Nucleus accumbens (tissue), 56 donors: ENCODE measurements around the gene ANO1.

ENCODE experiments used
- DNase-seq, 56 donors: peaks; one replicate each; lab custom pipeline; 2025; lab: John Stamatoyannopoulos, UW

Gene ANO1

GRCh38 chr11:70092959-70093715 is 15.0 kb downstream of the ANO1 start:
- no peak for DNase-seq

DNA sequence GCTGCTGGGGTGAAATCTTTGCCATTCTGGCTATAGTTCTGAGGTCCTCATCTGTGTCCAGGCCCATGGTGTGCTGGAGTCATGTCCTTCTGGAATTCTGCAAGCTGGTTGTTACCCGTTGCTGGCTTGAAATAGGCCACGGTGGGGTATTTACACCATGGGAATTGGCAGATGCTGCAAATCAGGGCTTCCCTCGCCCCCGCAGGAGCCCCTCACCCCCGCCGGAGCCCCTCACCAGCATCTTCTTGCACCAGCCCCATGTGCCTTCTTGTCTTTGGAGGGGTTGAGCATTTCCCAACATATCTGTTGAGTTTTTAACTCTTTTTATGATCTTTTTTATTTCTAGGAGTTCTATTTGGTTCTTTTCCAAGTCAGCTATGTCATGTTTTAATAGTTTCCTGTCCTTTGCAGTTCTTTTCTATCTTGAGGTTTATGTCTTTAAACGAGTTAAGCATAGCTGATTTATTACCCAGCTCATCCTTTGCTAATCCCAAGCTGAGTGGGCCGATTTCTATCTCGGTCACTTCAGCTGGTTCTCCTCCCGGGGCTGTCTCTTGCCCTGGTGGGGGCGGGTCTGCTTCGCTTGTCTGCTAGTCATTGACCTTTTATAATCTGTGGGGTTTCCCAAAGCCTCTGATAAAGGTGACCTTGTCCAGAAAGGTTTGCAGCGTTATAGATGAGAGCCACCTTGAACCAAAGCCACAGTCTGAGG is 17.6 kb downstream of the ANO1 start:
- DNase-seq: no peak

- no peak for DNase-seq
These were observed 19.9 kb downstream of the ANO1 start for GRCh38 chr11:70097783-70098563.

- no peak for DNase-seq
These were observed 20.8 kb downstream of the ANO1 start for GRCh38 chr11:70098936-70099335.

DNA sequence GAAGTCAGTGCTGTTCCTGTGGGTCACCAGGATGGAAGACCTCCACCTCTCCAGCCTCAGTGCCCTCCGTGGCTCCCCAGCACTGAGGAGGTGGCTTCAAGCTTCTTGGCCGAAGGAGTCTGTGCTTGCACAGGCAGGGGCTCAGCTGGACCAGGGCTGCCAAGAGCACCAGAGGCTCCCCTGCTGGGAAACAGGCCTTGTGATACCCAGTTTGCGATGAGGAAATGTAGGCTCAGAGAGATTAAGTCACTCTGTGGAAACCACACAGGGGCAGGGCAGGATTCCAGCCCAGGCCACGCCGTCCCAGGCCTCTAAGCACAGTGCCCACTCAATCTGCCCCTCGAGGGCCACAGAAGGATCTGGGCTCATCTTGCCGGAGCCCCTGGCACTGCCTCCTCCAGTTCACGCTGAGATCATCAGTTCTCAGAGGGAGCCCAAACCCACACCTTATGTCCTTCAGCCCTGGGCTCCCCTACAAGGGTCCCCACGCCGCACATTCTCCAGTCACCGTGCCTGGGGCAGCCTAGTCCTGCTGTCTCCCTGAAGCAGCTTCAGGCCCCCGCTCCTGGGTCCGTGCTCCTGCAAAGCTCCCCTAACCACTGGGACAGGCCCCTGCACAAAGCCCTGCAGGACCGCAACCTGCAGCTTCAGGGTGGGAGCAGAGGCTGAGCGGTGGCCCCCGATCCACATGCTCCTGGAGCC is 21.6 kb downstream of the ANO1 start:
- DNase-seq: no peak

- DNase-seq: no peak
These were observed 22.1 kb downstream of the ANO1 start for GRCh38 chr11:70100280-70100603.

DNA sequence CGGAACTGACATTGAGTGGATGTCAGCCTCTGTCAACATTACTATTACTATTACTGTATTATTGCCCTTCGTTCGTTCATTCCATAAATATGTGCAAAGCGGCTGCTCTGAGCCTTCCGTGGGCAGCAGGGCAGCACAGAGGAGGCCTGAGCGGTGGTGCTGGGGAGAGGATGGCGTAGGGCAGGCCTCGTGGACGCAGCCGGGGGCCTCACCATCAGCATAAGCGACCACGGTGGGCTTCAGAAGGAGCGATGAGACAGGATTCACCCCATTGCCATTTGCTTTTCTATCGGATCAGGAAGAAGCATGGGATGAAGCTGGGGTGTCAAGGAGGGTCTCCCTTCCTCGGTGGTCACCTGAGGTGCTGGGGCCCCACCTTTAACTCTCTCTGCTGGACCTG is 22.7 kb downstream of the ANO1 start:
- DNase-seq: no peak

- no peak for DNase-seq
These were observed 25.3 kb downstream of the ANO1 start for GRCh38 chr11:70103256-70103975.

DNA sequence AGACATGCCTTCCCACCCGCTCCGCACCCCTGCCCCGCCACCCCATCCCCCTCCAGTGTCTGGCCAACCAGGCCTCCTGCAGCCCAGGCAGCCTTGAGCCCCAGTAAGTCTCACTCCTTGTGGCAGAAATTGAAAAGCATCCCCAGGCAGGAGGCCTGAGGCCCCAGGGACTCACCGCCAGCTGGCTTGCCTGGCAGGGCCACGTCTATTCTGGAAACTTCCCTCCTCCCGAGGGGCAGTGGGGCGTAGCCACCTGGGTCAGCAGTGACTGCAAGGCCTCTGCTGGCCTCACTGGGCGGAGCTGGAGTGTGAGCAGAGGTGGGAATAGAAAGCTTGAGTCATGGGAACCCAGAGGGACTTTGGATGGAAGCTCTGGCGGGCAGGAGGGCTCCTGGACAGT is 26.3 kb downstream of the ANO1 start:
- DNase-seq: no peak

GRCh38 chr11:70104961-70105360 is 26.8 kb downstream of the ANO1 start:
- DNase-seq: no peak

- DNase-seq: no peak
These were observed 27.2 kb downstream of the ANO1 start for GRCh38 chr11:70105369-70105754.

- DNase-seq: no peak
These were observed 27.8 kb downstream of the ANO1 start for GRCh38 chr11:70105755-70106571.

DNA sequence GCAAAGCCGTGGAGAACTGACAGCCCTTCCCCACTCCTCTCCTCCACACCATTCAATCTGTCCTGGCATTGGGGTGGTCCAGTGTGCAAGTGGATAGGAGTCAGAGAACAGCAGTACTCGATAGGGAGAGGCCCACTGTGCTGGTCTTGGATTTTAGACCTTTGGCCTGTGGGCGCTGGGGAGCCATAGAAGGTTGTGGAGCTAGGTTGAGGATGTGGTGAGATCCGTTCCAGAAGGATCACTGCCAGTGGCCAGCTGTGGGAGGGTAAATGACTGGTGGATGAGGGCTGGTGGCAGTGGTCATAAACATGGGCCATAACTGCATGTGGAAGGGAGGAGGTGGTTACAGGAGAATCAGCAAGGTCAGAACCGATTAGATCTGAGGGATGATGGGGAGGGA is 28.6 kb downstream of the ANO1 start:
- no peak for DNase-seq

GRCh38 chr11:70107191-70107590 is 29.1 kb downstream of the ANO1 start:
- DNase-seq: no peak

DNA sequence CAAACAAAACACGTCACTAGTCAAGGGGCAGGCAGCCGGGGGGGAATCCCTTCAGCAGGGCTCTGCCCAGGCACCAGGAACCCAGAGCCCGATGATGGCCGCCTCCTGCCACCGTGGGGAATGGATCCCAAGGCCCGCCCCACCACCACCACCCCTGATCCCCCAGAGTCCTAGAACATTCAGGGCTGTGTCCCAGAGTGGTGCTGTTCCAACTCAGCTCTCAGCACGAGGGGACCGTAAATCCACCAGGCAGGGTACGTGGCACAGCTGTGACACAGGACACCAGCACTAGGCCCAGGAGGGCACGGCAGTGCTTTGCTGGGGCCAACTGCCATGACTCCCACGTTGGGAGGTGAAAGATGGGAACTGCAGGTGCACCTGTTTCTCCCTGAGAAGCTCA is 29.6 kb downstream of the ANO1 start:
- no peak for DNase-seq

DNA sequence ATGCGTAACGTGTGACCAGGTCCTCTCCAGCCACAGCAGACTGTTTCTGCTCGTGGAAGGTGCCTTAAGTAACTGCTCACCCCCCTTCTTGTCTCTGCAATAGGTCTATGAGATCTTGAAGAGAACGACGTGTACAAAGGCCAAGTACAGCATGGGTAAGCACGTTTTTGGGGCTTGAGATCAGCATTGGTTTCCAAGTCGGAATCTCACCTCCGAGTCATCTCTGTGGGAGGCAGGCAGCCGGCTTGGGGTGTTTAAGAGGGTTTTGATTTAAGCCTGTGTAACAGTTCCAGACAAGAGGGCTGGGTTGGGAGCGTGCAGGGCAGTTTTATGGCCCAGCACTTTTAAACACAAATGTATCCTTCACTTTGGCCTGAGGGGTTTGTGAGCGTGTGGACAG is 30.1 kb downstream of the ANO1 start:
- DNase-seq: no peak

DNA sequence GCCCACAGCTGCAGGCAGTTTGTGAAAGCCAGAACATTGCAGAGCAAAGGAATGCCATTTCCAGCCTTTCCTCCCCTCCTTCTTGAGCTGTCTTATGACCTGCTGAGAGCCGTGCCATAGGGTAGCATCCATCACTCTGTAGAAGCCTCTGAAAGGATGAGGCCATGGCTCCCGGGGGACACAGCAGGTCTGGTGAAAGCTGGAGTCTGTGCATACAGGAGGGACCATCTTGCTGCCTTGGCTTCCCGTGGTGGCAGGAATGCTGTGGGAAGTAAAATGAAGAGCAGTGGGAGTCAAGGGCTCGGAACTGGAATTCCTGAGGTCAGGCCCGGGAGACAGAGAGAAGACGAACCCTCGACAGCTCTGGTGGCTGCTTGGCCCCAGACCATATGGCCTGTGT is 30.9 kb downstream of the ANO1 start:
- no peak for DNase-seq

GRCh38 chr11:70109903-70110302 is 31.8 kb downstream of the ANO1 start:
- DNase-seq: no peak

- no peak for DNase-seq
These were observed 32.5 kb downstream of the ANO1 start for GRCh38 chr11:70110538-70111055.
